ENCODE results near the gene ZSWIM7. TPM values are rescaled to one million over a fixed set of nuclear protein-coding genes. Genes with fewer than 3 reads are reported as not detected.

Gene ZSWIM7
- total RNA-seq, 1 experiment from 2014 or later, result 11.9 TPM

- Mint-ChIP-seq H3K4me3 (ENCODE audit: low read depth, unreplicated experiment) (peak overlapping the region; percentile 75), H3K27me3 (ENCODE audit: unreplicated experiment) (no peaks in the 10 kb centered on the region), H3K4me1 (ENCODE audit: low read depth, unreplicated experiment) (peaks cover 20% of the 10 kb centered on the region), H3K27ac (ENCODE audit: unreplicated experiment) (peak overlapping the region; percentile 40), H3K36me3 (ENCODE audit: insufficient read depth, unreplicated experiment) (peaks cover 42% of the 10 kb centered on the region), H3K9me3 (ENCODE audit: low read depth, unreplicated experiment) (no peaks in the 10 kb centered on the region)
- no peak for TF ChIP-seq CTCF (IDR thresholded peaks at IDR 0.05; ENCODE audit: unreplicated experiment)
- BruUV-seq (replicated peaks), result no TSS peak
- CTCF ChIA-PET, result interaction anchor here (1.0 to 3.1 kb wide), 2 partner anchors 52 kb away, joined by 7 to 34 read pairs; partner anchors contain the start of genes TTC19 and ZSWIM7
- intact Hi-C loops (cut with micrococcal nuclease; ENCODE audit: unreplicated experiment), result loop anchor here (10.0 kb wide), 1 partner anchor 52 kb away; no protein-coding TSS in a partner anchor
- DNase-seq, result no peak
These were observed 52.8 kb downstream of the ZSWIM7 start for GRCh38 chr17:15946611-15947120.

- H3K27me3 Mint-ChIP-seq (ENCODE audit: unreplicated experiment), result no peaks in the 10 kb centered on the region
- H3K9me3 Mint-ChIP-seq (ENCODE audit: low read depth, unreplicated experiment), result no peaks in the 10 kb centered on the region
- CTCF ChIA-PET, result interaction anchor here (1.2 to 3.1 kb wide), 5 partner anchors 8 to 117 kb away, joined by 3 to 34 read pairs (median 6); partner anchors contain the start of genes TTC19 and ZSWIM7
- TF ChIP-seq CTCF (IDR thresholded peaks at IDR 0.05; ENCODE audit: unreplicated experiment), result no peak
- peak overlapping the region; percentile 75 for H3K4me3 Mint-ChIP-seq (ENCODE audit: low read depth, unreplicated experiment)
- peaks cover 14% of the 10 kb centered on the region for H3K4me1 Mint-ChIP-seq (ENCODE audit: low read depth, unreplicated experiment)
- peak overlapping the region; percentile 40 for H3K27ac Mint-ChIP-seq (ENCODE audit: unreplicated experiment)
- no TSS peak for BruUV-seq (replicated peaks)
- peaks cover 42% of the 10 kb centered on the region for H3K36me3 Mint-ChIP-seq (ENCODE audit: insufficient read depth, unreplicated experiment)
- intact Hi-C loops (cut with micrococcal nuclease; ENCODE audit: unreplicated experiment), result loop anchor here (1.0 to 10.0 kb wide), 2 partner anchors 51 to 53 kb away; no protein-coding TSS in a partner anchor
- DNase-seq, result no peak
These were observed 53.8 kb downstream of the ZSWIM7 start for GRCh38 chr17:15945527-15946191.

DNA sequence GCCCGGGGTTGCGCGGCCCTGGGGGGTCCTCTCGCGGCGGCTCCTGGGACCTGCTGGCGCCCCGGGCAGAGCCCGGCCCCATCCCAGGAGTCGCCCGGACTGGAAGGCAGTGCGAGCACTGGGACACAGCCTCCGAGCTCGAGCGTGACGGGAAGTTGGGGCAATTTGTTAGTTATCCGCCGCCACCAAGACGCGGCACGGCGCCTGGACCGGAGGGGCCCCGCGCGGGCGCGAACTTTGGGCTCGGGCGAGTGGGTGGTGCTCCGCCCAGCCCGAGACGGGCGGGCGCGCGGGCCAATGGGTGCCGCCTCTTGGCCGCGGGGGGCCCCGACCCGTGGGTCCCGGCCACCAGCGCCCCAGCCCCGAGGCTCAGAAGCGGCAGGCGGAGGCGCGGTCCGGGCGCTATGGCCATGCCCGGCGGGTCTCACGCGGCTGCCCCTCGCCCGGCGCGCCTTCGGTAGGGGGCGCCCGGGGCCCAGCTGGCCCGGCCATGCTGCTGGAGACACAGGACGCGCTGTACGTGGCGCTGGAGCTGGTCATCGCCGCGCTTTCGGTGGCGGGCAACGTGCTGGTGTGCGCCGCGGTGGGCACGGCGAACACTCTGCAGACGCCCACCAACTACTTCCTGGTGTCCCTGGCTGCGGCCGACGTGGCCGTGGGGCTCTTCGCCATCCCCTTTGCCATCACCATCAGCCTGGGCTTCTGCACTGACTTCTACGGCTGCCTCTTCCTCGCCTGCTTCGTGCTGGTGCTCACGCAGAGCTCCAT is 54.6 kb downstream of the ZSWIM7 start, which contains the start of gene ADORA2B:
Gene ADORA2B (plus strand): TSS at position 372 of the 768 bp plus-strand sequence. CDS start 119 bp downstream, at position 491.
- intact Hi-C loops (cut with micrococcal nuclease; ENCODE audit: unreplicated experiment), result loop anchor here (1.0 to 10.0 kb wide), 3 partner anchors 50 to 117 kb away; no protein-coding TSS in a partner anchor
- CTCF ChIA-PET, result interaction anchor here (0.6 to 3.1 kb wide), 7 partner anchors 9 to 209 kb away, joined by 3 to 34 read pairs (median 6); partner anchors contain the start of genes TTC19 and ZSWIM7
- Mint-ChIP-seq H3K4me3 (ENCODE audit: low read depth, unreplicated experiment) (peak within 1 kb of the TSS; percentile 75), H3K27ac (ENCODE audit: unreplicated experiment) (peak within 1 kb of the TSS; percentile 71), H3K9me3 (ENCODE audit: low read depth, unreplicated experiment) (no peaks in the 10 kb centered on the region), H3K36me3 (ENCODE audit: insufficient read depth, unreplicated experiment) (peaks cover 41% of the 10 kb centered on the region), H3K27me3 (ENCODE audit: unreplicated experiment) (no peaks in the 10 kb centered on the region), H3K4me1 (ENCODE audit: low read depth, unreplicated experiment) (peaks cover 8% of the 10 kb centered on the region)
- TF ChIP-seq CTCF (IDR thresholded peaks at IDR 0.05; ENCODE audit: unreplicated experiment), result peak; percentile 43
- peak; percentile 76 for DNase-seq
- BruUV-seq (replicated peaks), result no TSS peak
